Measurements from ENCODE around the gene CCDC9B. TPM values are rescaled to one million over a fixed set of nuclear protein-coding genes. Genes with fewer than 3 reads are reported as not detected.

Gene CCDC9B
- total and polyA plus RNA-seq, 8 donors, result 0.58 to 39.3 (median 11.3) TPM

DNA sequence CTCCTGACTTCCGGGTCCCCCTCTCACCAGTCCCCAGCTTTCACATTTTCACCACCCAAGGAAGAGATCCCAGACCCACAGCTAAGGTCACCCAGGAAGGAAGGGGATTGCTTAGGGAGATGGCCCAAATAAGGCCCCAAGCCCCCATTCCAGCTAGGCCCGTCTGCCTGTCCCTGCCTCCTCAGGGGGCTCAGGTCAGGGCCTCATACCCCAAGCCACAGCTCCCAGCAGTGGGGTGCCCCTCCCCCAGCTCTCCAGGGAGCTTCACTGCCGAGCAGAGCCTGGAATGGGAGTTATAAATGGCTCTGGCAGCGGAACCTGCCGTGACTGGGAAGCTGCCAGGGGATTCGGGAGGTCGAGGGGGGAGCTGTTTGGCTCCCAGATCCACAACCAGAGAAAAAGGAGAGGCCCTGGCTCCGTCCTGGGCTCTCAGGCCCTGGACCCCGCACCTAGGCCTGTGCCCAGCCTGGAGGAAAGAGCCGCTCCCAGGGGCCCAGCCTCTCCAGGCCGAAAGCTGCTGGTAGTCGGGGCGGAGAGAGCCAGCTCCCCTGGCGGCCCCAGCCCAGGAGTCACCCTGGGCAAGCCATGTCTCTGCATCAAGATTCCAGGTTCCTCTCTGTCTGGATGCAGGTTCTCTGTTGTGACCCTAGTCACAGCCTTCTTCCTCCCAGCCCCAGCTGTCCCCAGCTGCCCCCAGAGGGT is 550 bp downstream of the CCDC9B start:
- peak overlapping the region; percentile 81 to 95 (median 92) for H3K27ac ChIP-seq
- peaks cover 4 to 21% (median 15%) of the 10 kb centered on the region in 4 donors for H3K36me3 ChIP-seq
- intact Hi-C loops (cut with DNase I; ENCODE audit: low total_unique reads), result no loop called here
- TF ChIP-seq, protein P1, sequence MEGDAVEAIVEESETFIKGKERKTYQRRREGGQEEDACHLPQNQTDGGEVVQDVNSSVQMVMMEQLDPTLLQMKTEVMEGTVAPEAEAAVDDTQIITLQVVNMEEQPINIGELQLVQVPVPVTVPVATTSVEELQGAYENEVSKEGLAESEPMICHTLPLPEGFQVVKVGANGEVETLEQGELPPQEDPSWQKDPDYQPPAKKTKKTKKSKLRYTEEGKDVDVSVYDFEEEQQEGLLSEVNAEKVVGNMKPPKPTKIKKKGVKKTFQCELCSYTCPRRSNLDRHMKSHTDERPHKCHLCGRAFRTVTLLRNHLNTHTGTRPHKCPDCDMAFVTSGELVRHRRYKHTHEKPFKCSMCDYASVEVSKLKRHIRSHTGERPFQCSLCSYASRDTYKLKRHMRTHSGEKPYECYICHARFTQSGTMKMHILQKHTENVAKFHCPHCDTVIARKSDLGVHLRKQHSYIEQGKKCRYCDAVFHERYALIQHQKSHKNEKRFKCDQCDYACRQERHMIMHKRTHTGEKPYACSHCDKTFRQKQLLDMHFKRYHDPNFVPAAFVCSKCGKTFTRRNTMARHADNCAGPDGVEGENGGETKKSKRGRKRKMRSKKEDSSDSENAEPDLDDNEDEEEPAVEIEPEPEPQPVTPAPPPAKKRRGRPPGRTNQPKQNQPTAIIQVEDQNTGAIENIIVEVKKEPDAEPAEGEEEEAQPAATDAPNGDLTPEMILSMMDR (IDR thresholded peaks at IDR 0.05), result no peak
- TF ChIP-seq POLR2A (IDR thresholded peaks at IDR 0.05) (no peak), EP300 (IDR thresholded peaks at IDR 0.05) (no peak), POLR2AphosphoS5 (IDR thresholded peaks at IDR 0.05) (peak; percentile 39 to 60 (median 55))
- DNase-seq, result peak; percentile 70 to 88
- no peaks in the 10 kb centered on the region for H3K9me3 ChIP-seq
- peaks cover 74 to 100% (median 88%) of the 10 kb centered on the region in 4 donors for H3K4me1 ChIP-seq
- H3K4me3 ChIP-seq, result peak overlapping the region; percentile 40 to 49 (median 44)
- 14 to 34% (median 21%) methylated on average over 3 to 14 of the region's 14 CpGs for WGBS, 5 donors
- no peaks in the 10 kb centered on the region for H3K27me3 ChIP-seq

DNA sequence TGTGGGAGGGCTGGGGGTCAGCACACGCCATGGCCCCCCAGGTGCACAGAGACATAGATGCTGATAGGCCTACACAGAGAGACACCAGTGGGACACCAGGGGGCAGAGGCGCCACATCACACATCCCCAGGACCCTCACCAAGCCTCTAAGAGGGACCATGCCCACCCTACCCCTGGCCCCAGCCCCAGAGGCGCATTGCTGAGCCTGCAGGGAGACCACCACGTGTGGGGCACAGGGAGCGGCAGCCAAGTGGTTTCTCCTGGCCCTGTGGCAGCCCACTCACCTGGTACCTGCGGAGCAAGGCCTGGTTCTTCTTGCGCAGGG is 1.2 kb downstream of the CCDC9B start:
- peaks cover 75 to 100% (median 88%) of the 10 kb centered on the region in 4 donors for H3K4me1 ChIP-seq
- intact Hi-C loops (cut with DNase I; ENCODE audit: low total_unique reads), result no loop called here
- no peaks in the 10 kb centered on the region for H3K9me3 ChIP-seq
- H3K4me3 ChIP-seq, result peak overlapping the region; percentile 40 to 49 (median 44)
- WGBS, 5 donors, result 77 to 89% (median 85%) methylated on average over 4 to 7 of the region's 7 CpGs
- no peaks in the 10 kb centered on the region for H3K27me3 ChIP-seq
- TF ChIP-seq EP300 (IDR thresholded peaks at IDR 0.05) (no peak), POLR2AphosphoS5 (IDR thresholded peaks at IDR 0.05) (no peak), POLR2A (IDR thresholded peaks at IDR 0.05) (no peak)
- TF ChIP-seq, protein P1 (IDR thresholded peaks at IDR 0.05), result no peak
- DNase-seq, result peak in 1 of 2 donors; percentile 41
- H3K36me3 ChIP-seq, result peaks cover 4 to 27% (median 21%) of the 10 kb centered on the region in 4 donors
- H3K27ac ChIP-seq, result peak overlapping the region; percentile 81 to 95 (median 92)

DNA sequence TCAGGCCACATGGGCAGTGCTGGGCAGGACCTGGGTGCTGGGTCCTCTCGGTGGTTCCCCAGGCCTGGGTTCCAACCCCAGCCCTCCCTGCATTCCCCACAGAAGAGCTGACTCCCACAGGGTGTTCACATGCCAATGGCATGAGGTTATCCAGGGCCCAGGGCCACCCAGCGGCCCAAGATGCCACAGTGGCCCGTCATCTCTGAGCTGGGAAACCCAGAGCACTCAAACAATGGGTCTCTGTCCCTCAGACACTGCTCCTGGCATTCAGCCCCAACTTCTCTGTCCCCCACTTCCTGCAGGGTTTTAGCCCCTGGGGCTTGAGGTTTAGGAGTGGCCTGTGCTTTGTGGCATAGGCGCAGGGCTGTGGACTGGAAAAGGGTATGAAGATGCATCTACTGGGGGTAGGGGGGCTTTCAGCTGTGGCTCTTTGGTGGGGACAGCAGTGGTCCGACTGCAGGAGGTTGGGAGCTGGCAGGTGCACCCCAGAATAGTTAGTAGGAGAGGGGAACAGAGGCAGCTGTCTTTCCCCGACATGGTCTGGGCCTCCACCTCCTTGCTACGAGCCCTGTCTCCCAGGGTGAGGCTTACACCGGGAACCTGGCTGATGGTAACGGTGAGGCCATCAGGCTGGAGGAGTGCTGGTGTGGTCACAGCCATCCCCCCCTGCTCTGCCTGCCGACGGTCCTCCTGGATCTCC is 1.7 kb downstream of the CCDC9B start:
- no peaks in the 10 kb centered on the region for H3K9me3 ChIP-seq
- peaks cover 4 to 27% (median 22%) of the 10 kb centered on the region in 4 donors for H3K36me3 ChIP-seq
- no peaks in the 10 kb centered on the region for H3K27me3 ChIP-seq
- TF ChIP-seq POLR2A (IDR thresholded peaks at IDR 0.05) (no peak), POLR2AphosphoS5 (IDR thresholded peaks at IDR 0.05) (peak in 2 of 3 donors; percentile 32 to 59)
- TF ChIP-seq, protein P1 (IDR thresholded peaks at IDR 0.05), result no peak
- WGBS, 5 donors, result 71 to 86% (median 79%) methylated on average over 7 to 11 of the region's 11 CpGs
- DNase-seq, result peak in 1 of 2 donors; percentile 66
- H3K27ac ChIP-seq, result peak overlapping the region; percentile 81 to 95 (median 92)
- intact Hi-C loops (cut with DNase I; ENCODE audit: low total_unique reads), result no loop called here
- peaks cover 75 to 100% (median 88%) of the 10 kb centered on the region in 4 donors for H3K4me1 ChIP-seq
- peak overlapping the region; percentile 40 to 49 (median 44) for H3K4me3 ChIP-seq

DNA sequence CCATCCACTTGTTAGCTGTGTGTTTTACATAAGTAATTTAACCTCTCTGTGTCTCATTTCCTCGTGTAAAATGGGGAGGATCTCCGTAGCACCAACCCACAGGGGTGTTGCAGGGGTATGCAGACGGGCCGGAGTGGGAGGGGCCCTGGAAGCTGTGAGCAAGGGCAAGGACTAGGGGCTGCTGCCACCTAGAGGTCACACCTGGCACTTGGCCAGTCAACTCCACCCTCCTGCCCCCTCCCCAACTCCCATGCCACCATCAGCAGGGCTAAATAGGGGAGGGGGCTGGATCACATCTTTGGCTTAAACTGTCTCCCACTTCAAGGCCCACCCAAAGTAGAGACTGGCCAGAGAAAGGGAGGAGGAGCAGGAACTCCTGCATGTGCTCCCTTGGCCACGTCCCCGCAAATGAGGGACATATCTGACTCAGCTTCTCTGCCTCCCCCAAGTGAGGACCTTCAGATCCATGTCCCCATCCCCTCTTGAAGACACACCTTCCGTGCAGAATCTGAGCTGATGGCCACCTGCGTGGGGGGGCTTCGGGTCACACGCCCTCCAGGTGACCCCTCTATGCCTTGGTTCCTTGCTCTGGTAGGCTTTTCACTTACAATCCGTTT is 2.6 kb downstream of the CCDC9B start:
- WGBS, 5 donors, result 44 to 56% (median 49%) methylated on average over 7 to 11 of the region's 11 CpGs
- DNase-seq, result peak; percentile 74 to 92
- Histone ChIP-seq H3K36me3 (peaks cover 4 to 27% (median 22%) of the 10 kb centered on the region in 4 donors), H3K9me3 (no peaks in the 10 kb centered on the region), H3K4me1 (peaks cover 70 to 100% (median 88%) of the 10 kb centered on the region in 4 donors), H3K4me3 (peak overlapping the region; percentile 11 to 49 (median 32)), H3K27me3 (no peaks in the 10 kb centered on the region), H3K27ac (peak overlapping the region in 4 of 5 donors; percentile 90 to 95 (median 92))
- intact Hi-C loops (cut with DNase I; ENCODE audit: low total_unique reads), result no loop called here
- TF ChIP-seq POLR2A (IDR thresholded peaks at IDR 0.05), result no peak
- no peak for TF ChIP-seq POLR2AphosphoS5 (IDR thresholded peaks at IDR 0.05)
- TF ChIP-seq, protein P1 (IDR thresholded peaks at IDR 0.05), result peak in 5 of 7 experiments; percentile 42 to 70 (median 58)
- no peak for TF ChIP-seq EP300 (IDR thresholded peaks at IDR 0.05)

Data from stomach (tissue), 9 donors.